Subcutaneous adipose tissue (tissue), 4 donors: ENCODE data around the gene CDKN2B-AS1. TPM values are rescaled to one million over a fixed set of nuclear protein-coding genes. Genes with fewer than 3 reads are reported as not detected.

Source experiments
- CTCF ChIP-seq: fragments of 450-650 bp; IDR thresholded peaks from one replicate; pipeline ENCODE4 v1.5.1; 2016; ENCODE audit warnings: low read depth, mild to moderate bottlenecking, control low read depth, antibody characterized with exemption, moderate library complexity
- total RNA-seq, 4 donors: library from RNA; depleted of rRNA; stranded (reverse); fragments of >200 nt; gene quantifications; one replicate each; pipeline ENCODE4 v1.1.0, GENCODE V29; 2016

CDKN2B-AS1 gene
- total RNA-seq, 4 donors from 2014 or later, result 6.1 TPM; not detected in 3

- TF ChIP-seq CTCF, result no peak
These were observed 22.2 kb upstream of the CDKN2B-AS1 start for GRCh38 chr9:21972361-21972760.

GRCh38 chr9:21974343-21974721 is 20.3 kb upstream of the CDKN2B-AS1 start:
- TF ChIP-seq CTCF, result no peak

- no peak for TF ChIP-seq CTCF
These were observed 19.7 kb upstream of the CDKN2B-AS1 start for GRCh38 chr9:21974722-21975409.

- TF ChIP-seq CTCF, result no peak
These were observed 18.2 kb upstream of the CDKN2B-AS1 start for GRCh38 chr9:21976334-21976875.

- no peak for TF ChIP-seq CTCF
These were observed 12.2 kb upstream of the CDKN2B-AS1 start for GRCh38 chr9:21982391-21982790.

- TF ChIP-seq CTCF, result no peak
These were observed 11.6 kb upstream of the CDKN2B-AS1 start for GRCh38 chr9:21982861-21983560.

- no peak for TF ChIP-seq CTCF
These were observed 11.0 kb upstream of the CDKN2B-AS1 start for GRCh38 chr9:21983561-21983935.
